HG03520 (cell line): ENCODE results near the gene BORCS8.
"Not testable (repeated sequence)": the region's sequence is repeated elsewhere in the genome, so short reads cannot be mapped to it uniquely, and the experiment has no call there.

Experiments
- ATAC-seq: cut with Tn5 transposase; IDR thresholded peaks from one replicate; pipeline ENCODE4 v1.9.1; 2021; ENCODE audit warnings: mild to moderate bottlenecking, moderate library complexity; ENCODE audit not compliant: unreplicated experiment

BORCS8 gene

DNA sequence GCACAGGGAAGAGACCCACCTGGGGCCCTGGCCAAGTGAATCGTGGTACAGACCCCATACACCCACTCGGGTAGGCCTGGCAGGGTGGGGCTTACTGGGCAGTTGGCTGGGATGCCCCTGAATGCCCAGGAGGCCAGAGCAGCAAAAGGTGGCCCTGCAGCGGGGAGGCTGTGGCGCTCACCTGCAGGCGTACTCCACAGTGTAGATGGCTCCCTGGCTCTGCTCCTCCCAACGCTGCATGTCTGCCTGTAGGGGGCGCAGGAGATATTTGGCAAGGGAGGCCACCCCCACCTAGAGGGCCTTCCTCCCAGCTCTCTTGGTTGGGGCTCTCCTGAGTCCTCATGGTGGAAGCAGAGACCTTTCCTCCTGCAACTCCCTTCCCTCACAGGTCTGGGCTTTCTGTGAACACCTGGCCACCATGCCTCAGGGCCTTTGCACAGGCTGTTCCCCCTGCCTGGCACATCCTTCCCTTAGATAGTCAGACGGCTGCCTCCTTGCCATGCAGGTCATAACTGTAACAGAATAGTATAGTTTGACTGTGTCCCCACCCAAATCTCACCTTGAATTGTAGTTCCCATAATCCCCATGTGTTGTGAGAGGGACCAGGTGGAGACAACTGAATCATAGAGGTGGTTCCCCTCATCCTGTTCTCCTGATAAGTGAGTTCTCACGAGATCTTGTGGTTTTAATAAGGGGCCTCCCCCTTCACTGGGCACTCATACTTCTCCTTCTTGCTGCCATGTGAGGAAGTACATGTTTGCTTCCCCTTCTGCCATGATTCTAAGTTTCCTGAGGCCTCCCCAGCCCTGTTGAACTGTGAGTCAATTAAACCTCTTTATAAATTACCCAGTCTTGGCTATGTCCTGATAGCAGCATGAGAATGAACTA, 5.9 kb downstream of the BORCS8 start:
- ATAC-seq, result no peak

DNA sequence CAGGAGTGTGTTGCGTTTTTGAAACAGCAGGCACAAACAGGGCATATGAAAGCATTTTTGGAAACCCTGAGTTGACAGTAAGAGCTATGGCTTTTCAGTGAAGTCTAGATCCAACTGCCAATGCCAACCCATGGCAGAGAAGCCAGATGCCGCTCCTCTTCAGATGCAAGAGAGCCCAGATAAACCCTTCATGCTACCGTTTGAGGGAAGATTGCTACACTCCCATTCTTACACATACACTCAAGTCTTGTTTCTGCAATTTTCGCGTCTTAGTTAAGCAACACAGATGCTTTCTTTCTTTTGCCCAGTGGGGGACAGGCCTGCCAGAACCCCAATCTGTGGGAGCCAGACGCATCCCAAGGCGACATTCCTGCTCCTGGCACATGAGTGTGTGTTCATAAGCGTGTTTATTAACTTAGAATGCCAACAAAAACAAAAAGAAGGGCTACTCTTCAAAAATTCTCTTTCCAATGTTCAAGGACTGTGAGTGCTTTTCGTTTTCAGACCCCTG, 10.4 kb downstream of the BORCS8 start:
- ATAC-seq, result no peak

DNA sequence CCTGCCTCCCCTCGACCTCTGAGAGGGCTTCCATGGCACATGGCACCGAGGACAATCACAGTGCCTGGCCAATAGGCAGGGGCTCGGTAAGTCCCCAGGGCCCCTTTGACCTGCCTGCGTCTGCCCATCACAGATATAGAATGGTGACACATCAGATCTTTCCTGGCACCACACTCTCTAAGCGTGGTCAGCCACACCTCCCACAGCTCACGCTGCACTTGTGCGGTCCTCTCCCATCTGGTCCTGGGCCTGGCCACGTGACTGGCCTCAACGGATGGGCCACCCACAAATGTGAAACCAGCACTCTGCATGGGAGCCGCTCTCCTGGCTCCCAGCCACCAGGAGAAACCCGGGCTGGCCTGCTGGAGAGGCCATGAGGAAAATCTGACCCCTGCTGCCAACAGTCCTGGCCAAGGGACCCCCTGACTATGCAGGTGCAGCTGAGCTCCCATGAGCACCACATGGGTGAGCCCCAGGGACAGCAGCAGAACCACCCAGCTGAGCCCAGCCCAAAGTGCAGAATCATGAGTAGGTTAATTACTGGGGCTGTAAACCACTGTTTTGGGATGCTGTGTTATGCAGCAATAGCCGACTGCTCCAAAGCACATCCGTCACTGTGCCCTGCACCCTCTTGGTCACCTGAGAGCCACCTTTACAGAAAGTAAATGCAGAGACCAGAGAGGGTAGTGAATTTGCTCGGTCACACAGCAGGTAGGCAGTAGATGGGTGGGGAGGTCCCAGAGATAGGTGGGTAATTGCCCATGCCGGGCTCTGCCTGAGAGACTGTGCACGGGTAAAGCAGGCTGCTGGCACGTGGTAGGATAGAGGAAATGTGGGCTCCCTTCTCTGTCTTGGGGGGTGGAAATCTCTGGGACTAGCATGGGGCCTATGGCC, 12.2 kb downstream of the BORCS8 start:
- ATAC-seq, result no peak

DNA sequence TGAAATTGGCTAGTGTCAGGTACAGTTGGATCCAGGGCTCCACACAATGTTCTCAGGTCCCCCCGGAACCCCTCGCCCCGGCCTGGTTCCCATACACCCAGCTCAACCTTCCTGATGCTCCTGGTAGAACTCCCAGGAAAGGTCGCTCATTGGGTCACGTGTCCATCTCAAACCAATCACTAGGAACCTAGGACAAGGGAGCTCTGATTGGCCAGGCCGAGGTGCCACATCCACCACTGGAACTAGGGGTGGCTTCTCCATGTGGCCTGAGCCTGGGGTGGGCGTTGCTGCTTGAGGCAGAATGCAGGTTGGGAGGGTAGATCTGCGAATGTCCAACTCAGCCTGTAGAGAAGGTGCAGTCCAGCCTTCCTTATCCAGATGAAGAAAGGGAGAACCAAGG, 15.0 kb downstream of the BORCS8 start:
- ATAC-seq, result no peak

DNA sequence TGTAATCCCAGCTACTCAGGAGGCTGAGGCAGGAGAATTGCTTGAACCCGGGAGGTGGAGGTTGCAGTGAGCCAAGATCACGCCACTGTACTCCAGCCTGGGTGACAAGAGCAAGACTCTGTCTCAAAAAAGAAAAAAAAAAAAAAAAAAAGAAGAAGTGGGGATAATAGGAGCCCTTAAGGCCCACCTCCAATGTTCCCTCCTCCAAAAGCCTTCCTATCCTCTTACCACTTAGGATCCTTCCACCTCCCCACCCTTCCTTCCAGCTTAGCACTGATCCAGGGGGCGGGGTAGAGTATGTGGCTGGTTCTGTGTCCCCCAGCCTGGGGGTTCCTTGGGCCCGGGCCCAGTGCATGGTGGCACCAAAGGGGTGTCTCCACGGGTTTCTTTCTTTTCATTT, 18.7 kb downstream of the BORCS8 start:
- not testable (repeated sequence) for ATAC-seq

DNA sequence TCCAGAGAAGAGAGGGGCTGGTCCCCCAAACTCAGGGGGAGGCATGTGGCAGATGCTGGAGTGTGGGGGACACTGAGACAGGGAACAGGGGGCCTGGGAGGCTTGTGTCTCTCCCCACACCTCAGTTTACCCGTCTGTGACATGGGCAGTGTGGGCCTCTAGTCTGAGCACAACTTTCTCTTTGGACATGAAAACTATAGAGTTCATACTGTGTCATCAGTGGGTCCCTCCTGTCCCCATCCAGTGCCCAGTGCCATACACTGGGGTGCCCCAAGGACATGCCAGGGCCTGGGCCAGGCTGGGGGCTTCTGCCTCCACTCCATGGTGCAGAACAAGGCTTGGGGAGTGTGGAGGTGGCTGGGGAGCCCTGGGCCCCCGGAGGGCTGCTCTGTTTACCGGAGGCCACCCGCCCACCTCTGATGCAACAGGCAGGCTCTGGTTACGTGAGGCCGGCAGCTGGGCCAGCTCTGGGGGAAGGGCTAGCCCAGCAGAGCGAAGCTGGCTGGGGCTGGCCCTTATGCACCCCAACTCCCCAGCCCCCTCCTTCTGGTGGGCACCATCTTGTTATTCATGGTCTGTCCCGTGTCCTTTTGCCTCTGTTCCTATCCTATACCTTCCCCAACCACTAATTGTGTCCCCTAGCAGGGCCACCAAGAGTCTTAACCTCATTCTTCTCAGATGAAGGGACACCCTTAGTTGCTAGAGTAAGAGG, 20.0 kb downstream of the BORCS8 start:
- ATAC-seq, result no peak

DNA sequence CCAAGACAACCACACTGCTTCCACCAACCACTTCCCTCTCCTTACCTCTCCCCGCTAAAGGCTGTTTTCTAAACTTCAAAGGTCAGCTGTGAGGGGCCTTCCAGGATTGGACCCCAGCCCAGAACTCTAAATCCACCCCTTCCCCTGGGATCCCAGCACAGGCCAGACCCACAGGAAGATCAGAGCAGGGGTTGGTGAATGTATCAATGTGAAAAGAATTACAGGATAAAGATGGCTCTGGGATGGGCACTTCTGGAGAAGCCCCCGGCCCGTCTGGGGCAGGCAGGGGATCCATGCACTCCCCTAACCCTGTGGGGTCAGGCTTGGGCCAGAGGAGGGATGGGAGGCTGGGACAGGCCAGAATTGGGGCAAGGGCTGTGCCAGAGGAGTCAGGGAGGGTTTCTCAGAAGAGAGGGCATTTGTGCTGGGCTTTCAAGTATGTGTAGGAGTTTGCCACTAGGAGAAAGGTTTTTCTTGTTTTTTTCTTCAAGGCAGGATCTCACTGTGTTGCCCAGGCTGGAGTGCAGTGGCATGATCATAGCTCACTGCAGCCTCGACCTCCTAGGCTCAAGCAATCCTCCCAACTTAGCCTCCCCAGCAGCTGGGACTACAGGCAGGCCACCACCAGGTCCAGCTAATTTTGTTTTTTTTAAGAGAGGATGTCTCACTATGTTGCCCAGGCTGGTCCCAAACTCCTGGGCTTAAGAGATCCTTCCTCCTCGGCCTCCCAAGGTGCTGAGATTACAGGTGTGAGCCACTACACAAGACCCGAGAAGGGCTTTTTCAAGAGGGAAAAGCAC, 20.9 kb downstream of the BORCS8 start:
- no peak for ATAC-seq

DNA sequence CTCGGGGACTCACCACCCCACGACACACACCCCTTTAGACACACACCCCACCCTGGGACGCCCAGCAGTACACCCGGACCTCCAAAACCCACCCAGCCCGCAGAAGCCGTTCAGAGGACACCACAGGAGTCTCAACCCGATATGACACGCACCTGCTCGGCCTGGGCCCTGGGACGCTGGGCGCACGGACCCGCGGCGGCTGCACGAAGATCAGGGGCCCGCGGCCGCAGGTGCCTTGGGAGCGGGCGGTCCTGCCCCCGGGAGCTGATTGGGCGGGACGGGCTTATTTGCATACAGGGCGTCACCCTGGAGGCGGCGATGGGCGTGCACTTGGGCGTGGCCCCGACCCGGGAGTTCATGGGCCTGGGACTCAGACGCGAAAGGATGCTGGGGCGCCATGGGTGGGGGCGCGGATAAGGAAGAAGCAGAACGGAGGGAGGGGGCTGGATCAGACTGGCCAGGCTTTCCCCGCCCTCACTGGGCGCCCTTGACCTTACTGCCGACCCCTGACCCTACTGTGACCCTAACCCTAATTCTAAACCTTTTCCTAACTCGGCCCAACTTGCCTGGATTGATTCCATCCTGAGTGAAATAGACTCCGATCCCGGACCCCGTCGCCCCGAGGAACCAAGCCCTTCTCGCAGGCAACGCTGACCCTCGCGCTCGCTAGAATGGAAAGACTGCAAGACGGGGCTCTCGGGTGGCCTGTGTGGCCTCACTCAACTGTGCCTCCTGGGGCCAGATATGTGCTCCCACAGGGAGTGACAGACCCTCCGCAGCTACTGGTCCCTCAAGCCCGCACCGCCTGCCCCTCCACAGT, 21.7 kb downstream of the BORCS8 start, which contains the start of gene MEF2B:
TSS of gene MEF2B (minus strand) at position 211 of the 820 bp plus-strand sequence. CDS start 19,528 bp downstream, outside the sequence.
- peak; percentile 86 for ATAC-seq

DNA sequence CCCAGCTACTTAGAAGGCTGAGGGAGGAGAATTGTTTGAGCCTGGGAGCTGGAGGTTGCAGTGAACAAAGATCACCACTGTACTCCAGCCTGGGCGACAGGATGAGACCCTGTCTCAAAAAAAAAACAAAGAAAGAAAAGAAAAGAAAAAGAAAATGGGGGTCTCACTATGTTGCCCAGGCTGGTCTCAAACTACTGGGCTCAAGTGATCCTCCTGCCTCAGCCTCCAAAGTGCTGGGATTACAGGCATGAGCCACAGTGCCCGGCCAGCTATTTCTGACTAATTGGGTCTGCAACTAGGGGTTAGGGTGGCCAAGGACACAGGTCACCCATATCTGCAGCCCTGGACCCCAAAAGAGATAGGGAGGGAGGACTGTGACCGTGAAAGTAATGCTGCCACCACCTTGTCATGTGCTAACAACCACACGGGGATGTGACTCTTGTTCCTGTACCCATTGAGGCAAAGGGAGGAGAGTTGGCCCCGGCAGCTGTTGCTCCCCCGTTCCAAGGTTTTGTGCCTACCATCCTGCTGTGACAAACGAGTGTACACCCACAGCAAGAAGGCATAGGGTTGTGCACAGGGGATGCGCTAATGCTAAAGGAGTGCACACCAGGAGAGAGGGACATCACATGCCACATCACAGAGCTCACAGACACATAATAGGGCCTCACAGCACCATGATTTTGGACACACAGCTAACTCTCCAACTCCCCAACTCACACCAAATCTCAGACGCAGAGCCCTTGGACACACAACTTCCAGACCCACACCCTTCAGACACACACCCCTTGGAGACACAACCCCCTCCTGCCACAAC, 22.5 kb downstream of the BORCS8 start:
- no peak for ATAC-seq

DNA sequence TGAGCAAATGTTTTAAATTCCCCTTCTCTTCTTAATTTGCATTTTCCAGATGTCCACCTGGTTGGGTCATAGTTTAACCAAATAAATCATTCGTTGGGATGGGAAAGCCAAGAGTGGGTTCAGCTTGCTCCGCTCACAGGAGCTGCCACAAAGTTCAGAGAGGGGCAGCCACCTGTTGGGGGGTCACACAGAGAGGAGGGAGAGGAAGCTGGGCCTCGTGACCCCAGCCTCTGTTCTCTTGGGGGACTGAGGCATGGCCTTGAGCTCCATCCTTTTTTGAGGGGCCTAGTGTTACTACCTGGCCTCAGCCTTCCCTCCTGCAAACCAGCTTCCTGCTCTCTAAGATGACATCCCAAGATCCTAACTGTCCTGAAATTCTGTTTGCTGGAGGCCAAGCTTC, 24.3 kb downstream of the BORCS8 start:
- ATAC-seq, result no peak

DNA sequence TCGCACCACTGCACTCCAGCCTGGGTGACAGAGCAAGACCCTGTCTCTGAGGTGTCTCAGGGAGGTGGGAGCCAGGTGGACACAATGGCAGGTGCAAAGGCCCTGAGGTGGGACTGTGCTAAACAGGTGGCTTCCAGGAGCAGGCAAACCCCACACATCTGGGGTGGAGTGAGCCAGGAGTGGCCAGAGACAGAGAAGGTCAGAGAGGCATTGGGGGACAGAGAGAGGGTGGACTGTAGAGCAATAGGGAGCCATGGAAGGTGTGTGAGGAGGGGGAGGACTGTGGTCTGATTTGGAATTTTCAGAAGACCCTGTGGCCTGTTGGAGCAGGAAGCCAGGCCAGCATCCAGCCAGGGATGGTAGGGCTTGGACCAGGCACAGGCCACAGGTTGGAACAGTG, 26.6 kb downstream of the BORCS8 start:
- ATAC-seq, result no peak

DNA sequence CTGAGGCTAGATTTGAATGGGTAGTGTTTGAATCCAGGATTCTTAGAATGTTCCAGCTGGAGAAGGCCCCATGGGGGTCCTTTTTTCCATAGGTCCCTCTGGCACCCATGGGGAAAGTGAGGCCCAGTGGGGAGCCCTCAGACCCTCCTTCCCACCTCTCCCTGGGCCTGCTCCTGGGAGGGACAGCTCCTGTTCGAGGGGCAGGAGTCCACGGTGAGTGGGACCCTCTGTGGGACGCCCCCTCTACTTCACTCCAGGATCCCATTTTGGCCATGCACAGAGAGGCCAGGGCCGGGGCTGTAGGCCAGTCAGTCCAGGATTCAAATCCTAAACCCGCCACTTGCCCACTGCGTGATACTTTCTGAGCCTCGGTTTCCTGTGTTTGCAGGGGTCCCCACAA, 29.5 kb downstream of the BORCS8 start:
- no peak for ATAC-seq

DNA sequence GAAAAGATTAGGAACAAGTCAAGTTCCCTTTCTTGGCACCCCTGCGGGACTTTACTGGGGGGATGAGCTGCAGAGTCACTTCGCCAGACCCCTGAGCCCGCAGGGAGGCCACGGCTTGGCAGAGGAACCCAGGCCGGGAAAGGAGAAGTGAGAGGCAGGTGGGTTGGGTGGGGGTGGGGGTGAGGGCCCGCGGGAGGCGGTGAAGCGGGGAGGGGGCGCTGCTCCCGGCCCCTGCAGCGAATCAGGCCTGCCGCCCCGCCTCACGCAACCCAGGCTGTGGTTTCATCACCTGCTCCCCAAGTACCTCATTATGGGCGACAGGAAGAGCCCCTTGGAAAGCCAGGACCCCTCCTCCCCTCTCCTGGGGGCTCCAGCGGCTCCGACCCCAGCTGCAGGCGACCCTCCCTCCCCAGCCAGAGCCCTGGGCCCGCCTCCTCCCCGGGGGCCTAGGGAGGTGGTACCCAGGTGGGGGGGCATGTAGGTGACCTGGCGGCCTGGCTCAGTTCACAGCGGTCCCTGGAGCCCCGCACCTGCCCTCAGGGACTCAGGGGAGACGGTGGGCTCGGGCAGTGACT, 31.4 kb downstream of the BORCS8 start:
- ATAC-seq, result no peak

DNA sequence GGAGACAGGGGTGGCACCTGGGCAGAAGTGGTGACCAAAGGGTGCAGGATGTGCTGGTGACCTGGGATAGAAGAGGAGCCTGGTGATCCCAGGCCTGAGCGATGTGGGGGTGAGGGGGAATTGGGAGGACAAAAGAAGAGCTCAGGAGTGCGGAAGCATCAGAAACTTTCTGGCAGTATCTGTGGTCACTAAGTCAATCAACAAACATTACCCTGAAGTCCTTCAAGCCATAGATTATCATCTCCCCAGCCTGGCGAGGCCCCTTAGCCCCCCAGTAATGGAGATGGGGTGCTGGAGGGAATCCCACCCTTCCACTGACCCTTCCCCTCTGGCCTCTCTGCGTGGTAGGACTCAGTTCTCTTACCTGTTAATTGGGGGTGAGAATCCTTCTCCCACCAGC, 32.4 kb downstream of the BORCS8 start:
- ATAC-seq, result no peak

DNA sequence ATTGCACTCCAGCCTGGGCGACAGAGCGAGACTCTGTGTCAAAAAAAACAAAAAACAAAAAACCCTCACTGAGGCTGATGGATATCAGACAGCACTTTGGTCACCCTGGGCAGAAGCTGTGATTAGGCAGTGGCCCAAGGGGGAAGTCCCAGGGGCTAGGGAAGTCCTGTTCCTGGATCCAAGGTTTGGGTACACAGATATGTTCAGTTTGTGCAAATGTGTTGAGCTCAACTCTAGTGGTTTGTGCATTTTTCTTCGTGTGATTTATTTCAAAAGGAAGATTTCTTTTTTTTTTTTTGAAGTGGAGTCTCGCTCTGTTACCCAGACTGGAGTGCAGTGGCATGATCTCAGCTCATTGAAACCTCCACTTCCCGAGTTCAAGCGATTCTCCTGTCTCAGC, 34.1 kb downstream of the BORCS8 start:
- ATAC-seq, result no peak

DNA sequence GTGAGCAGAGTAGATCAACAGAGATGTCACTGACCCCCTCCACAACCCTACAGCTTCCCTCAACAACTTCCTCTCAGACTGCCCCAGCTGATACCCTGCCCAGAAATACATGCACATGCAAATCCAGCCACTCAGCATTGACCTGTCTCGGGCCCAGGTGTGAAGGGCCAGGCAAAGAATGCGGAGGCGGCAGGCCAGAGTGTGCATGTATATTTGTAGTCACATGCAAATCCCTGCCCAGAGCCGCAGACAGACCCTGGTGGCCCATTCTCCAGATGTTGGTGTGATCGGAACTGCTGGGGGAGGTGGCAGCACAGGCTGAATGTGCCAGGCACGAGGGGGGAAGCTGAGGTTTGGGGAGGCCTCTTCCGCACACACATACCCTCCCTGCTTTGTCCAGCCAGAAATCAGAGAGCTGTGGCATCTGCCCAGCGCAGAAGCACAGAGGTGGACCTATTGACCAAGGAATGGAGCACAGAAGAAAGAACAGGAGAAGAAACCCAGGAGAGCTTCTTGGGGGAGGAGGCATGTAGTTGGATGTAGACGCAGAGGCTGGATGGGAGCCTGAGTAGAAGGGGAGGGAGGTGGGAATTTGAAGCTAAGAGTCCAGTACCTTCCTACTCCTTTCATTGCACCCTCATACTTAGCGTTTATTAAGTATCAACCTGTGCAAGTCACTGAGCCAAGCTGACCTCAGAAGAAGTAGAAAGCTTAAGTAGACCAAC, 36.3 kb downstream of the BORCS8 start:
- peak; percentile 64 for ATAC-seq

DNA sequence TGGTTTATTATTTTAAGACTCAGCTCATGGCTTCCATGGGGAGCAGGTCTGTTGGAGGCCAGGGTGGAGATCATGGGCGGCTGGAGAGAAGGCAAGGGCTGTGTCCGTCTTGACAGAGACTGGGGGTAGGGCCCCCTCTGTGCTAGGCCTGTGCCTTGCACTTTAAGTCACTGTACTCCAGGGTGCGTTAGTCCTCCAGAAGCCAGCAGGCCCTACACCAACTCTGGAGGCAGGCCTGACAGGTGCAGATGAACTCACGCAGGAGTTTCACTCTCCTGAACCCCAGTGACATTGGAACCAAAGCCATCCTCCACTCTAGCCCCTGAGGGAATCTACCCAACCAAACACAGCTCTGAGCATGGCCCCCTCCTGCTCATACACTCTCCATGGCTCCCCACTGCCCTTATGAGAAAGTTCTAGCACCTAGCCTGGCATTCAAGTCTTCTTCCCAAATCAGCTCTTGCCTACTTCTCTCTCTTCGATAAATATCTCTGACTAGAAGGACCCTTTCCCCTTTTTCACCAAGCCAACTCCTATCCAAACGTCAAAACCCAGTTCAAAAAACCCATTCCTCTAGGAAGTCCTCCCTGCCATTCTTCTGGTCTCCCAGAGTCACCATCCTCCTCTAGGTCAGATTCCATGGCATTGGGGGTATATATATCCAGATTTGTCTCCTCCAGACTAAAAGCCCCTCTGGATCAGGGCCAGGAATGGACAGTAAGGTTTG, 37.0 kb downstream of the BORCS8 start:
- no peak for ATAC-seq
